Subcutaneous preadipocyte (primary cell): ENCODE results near the gene RICTOR. TPM values are rescaled to one million over a fixed set of nuclear protein-coding genes. Genes with fewer than 3 reads are reported as not detected.

Source experiments
- small RNA-seq: library from RNA; depleted of rRNA; stranded (forward); fragments of <200 nt; gene quantifications from one replicate; pipeline ENCODE3, GENCODE V24; 2012
- total RNA-seq: library from RNA; depleted of rRNA; stranded (reverse); fragments of >200 nt; gene quantifications from 2 replicates; pipeline ENCODE4 v1.2.3, GENCODE V29; 2012

Gene RICTOR, protein sequence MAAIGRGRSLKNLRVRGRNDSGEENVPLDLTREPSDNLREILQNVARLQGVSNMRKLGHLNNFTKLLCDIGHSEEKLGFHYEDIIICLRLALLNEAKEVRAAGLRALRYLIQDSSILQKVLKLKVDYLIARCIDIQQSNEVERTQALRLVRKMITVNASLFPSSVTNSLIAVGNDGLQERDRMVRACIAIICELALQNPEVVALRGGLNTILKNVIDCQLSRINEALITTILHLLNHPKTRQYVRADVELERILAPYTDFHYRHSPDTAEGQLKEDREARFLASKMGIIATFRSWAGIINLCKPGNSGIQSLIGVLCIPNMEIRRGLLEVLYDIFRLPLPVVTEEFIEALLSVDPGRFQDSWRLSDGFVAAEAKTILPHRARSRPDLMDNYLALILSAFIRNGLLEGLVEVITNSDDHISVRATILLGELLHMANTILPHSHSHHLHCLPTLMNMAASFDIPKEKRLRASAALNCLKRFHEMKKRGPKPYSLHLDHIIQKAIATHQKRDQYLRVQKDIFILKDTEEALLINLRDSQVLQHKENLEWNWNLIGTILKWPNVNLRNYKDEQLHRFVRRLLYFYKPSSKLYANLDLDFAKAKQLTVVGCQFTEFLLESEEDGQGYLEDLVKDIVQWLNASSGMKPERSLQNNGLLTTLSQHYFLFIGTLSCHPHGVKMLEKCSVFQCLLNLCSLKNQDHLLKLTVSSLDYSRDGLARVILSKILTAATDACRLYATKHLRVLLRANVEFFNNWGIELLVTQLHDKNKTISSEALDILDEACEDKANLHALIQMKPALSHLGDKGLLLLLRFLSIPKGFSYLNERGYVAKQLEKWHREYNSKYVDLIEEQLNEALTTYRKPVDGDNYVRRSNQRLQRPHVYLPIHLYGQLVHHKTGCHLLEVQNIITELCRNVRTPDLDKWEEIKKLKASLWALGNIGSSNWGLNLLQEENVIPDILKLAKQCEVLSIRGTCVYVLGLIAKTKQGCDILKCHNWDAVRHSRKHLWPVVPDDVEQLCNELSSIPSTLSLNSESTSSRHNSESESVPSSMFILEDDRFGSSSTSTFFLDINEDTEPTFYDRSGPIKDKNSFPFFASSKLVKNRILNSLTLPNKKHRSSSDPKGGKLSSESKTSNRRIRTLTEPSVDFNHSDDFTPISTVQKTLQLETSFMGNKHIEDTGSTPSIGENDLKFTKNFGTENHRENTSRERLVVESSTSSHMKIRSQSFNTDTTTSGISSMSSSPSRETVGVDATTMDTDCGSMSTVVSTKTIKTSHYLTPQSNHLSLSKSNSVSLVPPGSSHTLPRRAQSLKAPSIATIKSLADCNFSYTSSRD (N-terminal part only)
- 30.1 and 37.7 TPM in 2 replicates for total RNA-seq

DNA sequence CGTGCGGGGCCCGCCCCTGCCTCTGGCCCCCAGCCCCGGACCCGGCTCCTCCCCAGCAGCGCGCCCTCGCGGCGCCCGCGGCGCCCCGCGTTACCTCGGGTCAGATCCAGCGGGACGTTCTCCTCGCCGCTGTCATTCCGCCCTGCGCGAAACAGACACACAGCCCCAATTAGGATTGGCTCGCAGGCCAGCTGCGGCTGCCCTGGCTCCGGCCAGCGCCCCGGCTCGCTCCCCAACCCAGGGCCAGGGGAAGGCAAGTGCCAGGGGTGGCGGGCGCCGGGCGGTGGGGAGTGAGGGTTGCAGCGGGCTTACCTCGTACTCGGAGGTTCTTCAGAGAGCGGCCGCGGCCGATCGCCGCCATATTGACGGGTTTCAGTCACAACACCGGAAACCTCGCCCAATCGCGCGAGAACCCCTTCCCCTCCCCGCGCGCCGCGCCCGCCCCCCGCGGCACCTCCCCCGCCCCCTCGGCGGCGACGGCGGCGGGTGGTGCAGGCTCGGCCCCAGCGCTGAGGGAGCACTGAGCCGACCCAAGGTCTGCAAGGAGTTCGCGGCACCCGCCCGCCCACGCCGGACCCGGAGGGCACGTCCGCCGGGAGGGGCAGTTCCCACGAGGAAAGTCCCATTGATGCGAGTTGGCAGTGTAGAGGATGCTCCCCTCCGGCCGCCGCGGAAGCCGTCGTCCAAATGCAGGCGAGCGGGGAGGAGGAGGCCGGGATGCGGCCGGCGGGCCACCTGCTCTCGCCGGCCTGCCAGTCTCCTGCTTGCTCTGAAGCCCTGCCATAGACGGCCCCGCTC lies at the start of gene RICTOR:
Gene RICTOR, minus strand, starts transcription at position 383 of the 798 bp plus-strand sequence. Its CDS starts 22 bp downstream, at position 361.

Small RNA genes within 50 kb of the gene (small RNA-seq; reads per million reads assigned to genes)
- not detected for gene AIG1P1

Other genes starting within 250 kb of the RICTOR start
- gene OSMR, start 228.4 kb downstream of the RICTOR start, total RNA-seq = 108 and 122 TPM in 2 replicates
- gene FYB1, start 145.2 kb upstream of the RICTOR start, total RNA-seq = under 0.01 TPM in 2 replicates